Neural cell (in vitro differentiated cells): ENCODE results near the gene ZBTB25.

ENCODE experiments used
- CTCF ChIP-seq: fragments of 450-650 bp; IDR thresholded peaks from 2 replicates; pipeline ENCODE4 v1.5.1; 2014; ENCODE audit warnings: antibody characterized with exemption, mild to moderate bottlenecking, moderate library complexity; ENCODE audit not compliant: poor library complexity, severe bottlenecking
- TAF1 ChIP-seq: IDR thresholded peaks from 2 replicates; pipeline ENCODE4 v1.6.1; 2012; ENCODE audit warnings: low read depth

GRCh38 chr14:64488590-64489099 is 15.0 kb downstream of the ZBTB25 start:
- TF ChIP-seq TAF1 (no peak), CTCF (no peak)
